H4 (cell line): Measurements from ENCODE around the gene TNP1. TPM values are rescaled to one million over a fixed set of nuclear protein-coding genes. Genes with fewer than 3 reads are reported as not detected.

Source experiments
- DNase-seq: peaks from one replicate; pipeline ENCODE4 v3.0.0-alpha.2; 2015; ENCODE audit warnings: low spot score
- total RNA-seq: library from RNA; depleted of rRNA; stranded (reverse); fragments of >200 nt; shearing (Covaris generic); gene quantifications from 2 replicates; pipeline ENCODE4 v1.2.3, GENCODE V29; 2014; rRNA removed

TNP1 gene
- total RNA-seq, 1 experiment from 2014 or later, result not detected

- DNase-seq, result no peak
Measured at GRCh38 chr2:216839688-216840087, 20.2 kb downstream of the TNP1 start.

- no peak for DNase-seq
Measured at GRCh38 chr2:216838151-216838550, 21.7 kb downstream of the TNP1 start.

- DNase-seq, result no peak
Measured at GRCh38 chr2:216837740-216838139, 22.1 kb downstream of the TNP1 start.

GRCh38 chr2:216833061-216833460, 26.8 kb downstream of the TNP1 start:
- no peak for DNase-seq

- DNase-seq, result no peak
Measured at GRCh38 chr2:216830346-216830745, 29.5 kb downstream of the TNP1 start.

- DNase-seq, result peak; percentile 75
Measured at GRCh38 chr2:216829533-216829932, 30.3 kb downstream of the TNP1 start.

- DNase-seq, result peak; percentile 39
Measured at GRCh38 chr2:216827073-216827720, 32.7 kb downstream of the TNP1 start.

GRCh38 chr2:216822470-216822869, 37.4 kb downstream of the TNP1 start:
- no peak for DNase-seq

GRCh38 chr2:216820709-216821108, 39.2 kb downstream of the TNP1 start:
- no peak for DNase-seq

GRCh38 chr2:216819766-216820165, 40.1 kb downstream of the TNP1 start:
- DNase-seq, result no peak

GRCh38 chr2:216819055-216819454, 40.8 kb downstream of the TNP1 start:
- DNase-seq, result no peak

- DNase-seq, result no peak
Measured at GRCh38 chr2:216810399-216811160, 49.3 kb downstream of the TNP1 start.

Other genes starting within 250 kb of the TNP1 start
- 11.6 and 14.7 TPM in 2 replicates for gene IGFBP2, start 226.6 kb downstream of the TNP1 start, total RNA-seq
- gene IGFBP5, start 164.5 kb downstream of the TNP1 start, total RNA-seq, result 366 and 374 TPM in 2 replicates